Smooth muscle cell (in vitro differentiated cells): ENCODE results near the gene MYH7. TPM values are rescaled to one million over a fixed set of nuclear protein-coding genes. Genes with fewer than 3 reads are reported as not detected.

Source experiments
- DNase-seq: peaks from one replicate; lab custom pipeline; 2025; ENCODE audit not compliant: unreplicated experiment; lab: John Stamatoyannopoulos, UW
- H2AFZ ChIP-seq: fragments of 200-600 bp; sonication (generic); 2 replicates; pipeline ENCODE4 v1.6.0; 2016; ENCODE audit warnings: antibody characterized with exemption, low read depth, mild to moderate bottlenecking
- H3F3A ChIP-seq: fragments of 200-600 bp; sonication (generic); 2 replicates; pipeline ENCODE4 v1.6.0; 2017; ENCODE audit warnings: antibody characterized with exemption, low read depth
- H3K27ac ChIP-seq: fragments of 200-600 bp; sonication (generic); 2 replicates; pipeline ENCODE4 v1.5.1; 2016; ENCODE audit warnings: low read depth, mild to moderate bottlenecking
- H3K27me3 ChIP-seq: fragments of 200-600 bp; sonication (generic); 2 replicates; pipeline ENCODE4 v1.6.1; 2016; ENCODE audit warnings: low read depth, mild to moderate bottlenecking
- H3K36me3 ChIP-seq: fragments of 200-600 bp; sonication (generic); 2 replicates; pipeline ENCODE4 v1.5.1; 2016; ENCODE audit warnings: low read depth
- H3K4me1 ChIP-seq: fragments of 200-600 bp; sonication (generic); 2 replicates; pipeline ENCODE4 v1.5.1; 2016; ENCODE audit warnings: low read depth
- H3K4me2 ChIP-seq: fragments of 200-600 bp; sonication (generic); 2 replicates; pipeline ENCODE4 v1.6.0; 2016; ENCODE audit warnings: mild to moderate bottlenecking
- H3K4me3 ChIP-seq: fragments of 200-600 bp; sonication (generic); 2 replicates; pipeline ENCODE4 v1.5.1; 2016; ENCODE audit warnings: mild to moderate bottlenecking
- H3K79me2 ChIP-seq: fragments of 200-600 bp; sonication (generic); 2 replicates; pipeline ENCODE4 v1.6.0; 2016; ENCODE audit warnings: low read depth, mild to moderate bottlenecking
- H3K9ac ChIP-seq: fragments of 200-600 bp; sonication (generic); 2 replicates; pipeline ENCODE4 v1.6.0; 2016; ENCODE audit warnings: low read depth
- H3K9me3 ChIP-seq: fragments of 200-600 bp; sonication (generic); replicated peaks from 2 replicates; pipeline ENCODE4 v1.5.1; 2016; ENCODE audit warnings: low read depth
- H4K20me1 ChIP-seq: fragments of 200-600 bp; sonication (generic); 2 replicates; pipeline ENCODE4 v1.6.0; 2016; ENCODE audit warnings: low read depth
- CTCF ChIP-seq: fragments of 200-600 bp; sonication (generic); IDR thresholded peaks from 2 replicates; pipeline ENCODE4 v1.5.1; 2017; ENCODE audit warnings: borderline replicate concordance, mild to moderate bottlenecking, antibody characterized with exemption; ENCODE audit not compliant: insufficient read depth, poor library complexity, severe bottlenecking
- WGBS: methylation state at CpG from one replicate; pipeline ENCODE4 v1.1.7; 2016; ENCODE audit warnings: low lambda C conversion rate; 5-methylcytosine and 5-hydroxymethylcytosine counted together
- polyA plus RNA-seq: library from polyadenylated mRNA; unstranded; fragments of >200 nt; fragmentation: Nextera tagmentation; extraction: Ambion mirVana; gene quantifications from 2 replicates; pipeline ENCODE4 v1.2.1, GENCODE V29; 2016
- total RNA-seq: library from RNA; depleted of rRNA; stranded (reverse); fragments of >200 nt; gene quantifications from 2 replicates; pipeline ENCODE4 v1.2.3, GENCODE V29; 2014

The MYH7 gene
- total and polyA plus RNA-seq, 2 experiments from 2014 or later, result not detected

- Histone ChIP-seq H4K20me1 (no peaks in the 10 kb centered on the region), H3K4me2 (no peak overlapping the region), H3K9me3 (no peaks in the 10 kb centered on the region), H3K36me3 (no peaks in the 10 kb centered on the region), H3K27ac (no peak overlapping the region), H3K9ac (no peak overlapping the region), H3K4me3 (no peak overlapping the region), H3K27me3 (no peaks in the 10 kb centered on the region), H2AFZ (no peak overlapping the region), H3F3A (no peaks in the 10 kb centered on the region), H3K4me1 (no peaks in the 10 kb centered on the region), H3K79me2 (no peaks in the 10 kb centered on the region)
- TF ChIP-seq CTCF, result no peak
- no peak for DNase-seq
- WGBS, result 93% methylated on average over 16 of the region's 16 CpGs
These were observed 21.8 kb downstream of the MYH7 start for GRCh38 chr14:23413681-23414080.

DNA sequence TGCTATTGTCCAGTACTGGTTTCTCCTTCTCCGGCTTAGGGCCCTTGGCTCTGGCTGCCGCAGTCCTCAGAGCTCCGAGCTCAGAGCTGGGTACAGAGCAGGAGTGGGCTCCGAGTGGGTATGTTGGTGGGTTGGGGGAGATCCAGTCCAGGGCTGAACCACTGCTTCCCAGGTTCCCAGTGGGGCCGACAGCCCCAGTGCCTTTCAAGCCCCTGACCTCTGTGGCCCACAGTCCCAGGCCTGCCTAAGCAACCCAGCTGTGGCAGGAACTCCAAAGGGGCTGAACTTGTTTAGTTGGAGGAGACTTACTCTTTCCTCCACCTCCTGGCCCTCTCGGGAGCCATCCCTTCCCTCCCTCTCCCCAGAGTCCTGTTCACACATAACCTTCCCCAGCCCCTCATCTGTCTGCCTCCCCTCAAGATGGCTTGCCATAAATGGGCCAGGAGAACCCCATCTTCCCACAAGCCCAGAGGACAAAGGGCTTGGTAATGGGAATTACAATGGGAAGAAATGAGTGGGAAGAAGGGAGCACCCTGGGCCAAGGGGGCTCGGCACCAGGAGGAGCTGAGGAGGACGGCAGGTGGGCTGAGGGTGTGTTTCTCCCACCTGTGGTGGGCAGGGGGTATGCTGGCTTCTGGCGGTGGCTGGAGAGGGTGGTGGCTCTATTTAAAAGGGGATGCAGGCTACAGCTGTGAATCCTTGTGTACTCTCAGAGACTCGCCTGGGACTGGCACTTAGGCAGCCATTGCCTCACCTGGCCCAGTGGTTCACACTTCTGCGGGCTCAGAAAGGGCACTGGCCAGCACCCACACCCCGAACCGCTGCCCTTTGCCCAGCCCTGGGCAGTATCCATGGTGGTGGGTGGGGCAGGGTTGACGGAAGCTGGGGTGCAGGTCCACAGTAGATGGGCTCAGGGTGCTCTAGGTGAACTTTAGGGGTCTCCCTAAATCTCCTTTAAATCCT lies 23.6 kb downstream of the MYH7 start:
- H3K4me2 ChIP-seq, result no peak overlapping the region
- no peaks in the 10 kb centered on the region for H3F3A ChIP-seq
- peaks cover 7% of the 10 kb centered on the region for H3K27me3 ChIP-seq
- H3K27ac ChIP-seq, result no peak overlapping the region
- H3K4me3 ChIP-seq, result no peak overlapping the region
- no peak overlapping the region for H3K9ac ChIP-seq
- no peaks in the 10 kb centered on the region for H4K20me1 ChIP-seq
- H2AFZ ChIP-seq, result no peak overlapping the region
- no peaks in the 10 kb centered on the region for H3K36me3 ChIP-seq
- TF ChIP-seq CTCF, result no peak
- WGBS, result 88% methylated on average over 14 of the region's 14 CpGs
- DNase-seq, result no peak
- H3K9me3 ChIP-seq, result no peaks in the 10 kb centered on the region
- no peaks in the 10 kb centered on the region for H3K79me2 ChIP-seq
- no peaks in the 10 kb centered on the region for H3K4me1 ChIP-seq

- no peak overlapping the region for H3K4me3 ChIP-seq
- no peaks in the 10 kb centered on the region for H3K4me1 ChIP-seq
- H3K36me3 ChIP-seq, result no peaks in the 10 kb centered on the region
- no peaks in the 10 kb centered on the region for H3F3A ChIP-seq
- no peak for DNase-seq
- H4K20me1 ChIP-seq, result no peaks in the 10 kb centered on the region
- no peak overlapping the region for H3K9ac ChIP-seq
- WGBS, result 85% methylated on average over 13 of the region's 14 CpGs
- peaks cover 7% of the 10 kb centered on the region for H3K27me3 ChIP-seq
- no peak overlapping the region for H3K4me2 ChIP-seq
- TF ChIP-seq CTCF, result no peak
- no peak overlapping the region for H2AFZ ChIP-seq
- no peak overlapping the region for H3K27ac ChIP-seq
- H3K9me3 ChIP-seq, result no peaks in the 10 kb centered on the region
- H3K79me2 ChIP-seq, result no peaks in the 10 kb centered on the region
These were observed 25.4 kb downstream of the MYH7 start for GRCh38 chr14:23409966-23410635.
